Stimulated activated CD8-positive, alpha-beta memory T cell treated with anti-CD3 and anti-CD28 coated beads, Interleukin-4, amount 100 ng/mL, for 4 hours (primary cell): ENCODE measurements around the gene TNRC18.

Source experiments
- DNase-seq, 2 donors: peaks; one replicate each; pipeline ENCODE4 v3.0.0-alpha.2; 2020; ENCODE audit warnings: low read depth in 2 of 2, low spot score in 1 of 2

Gene TNRC18

GRCh38 chr7:5450549-5451327, 27.1 kb upstream of the TNRC18 start:
- no peak for DNase-seq

DNA sequence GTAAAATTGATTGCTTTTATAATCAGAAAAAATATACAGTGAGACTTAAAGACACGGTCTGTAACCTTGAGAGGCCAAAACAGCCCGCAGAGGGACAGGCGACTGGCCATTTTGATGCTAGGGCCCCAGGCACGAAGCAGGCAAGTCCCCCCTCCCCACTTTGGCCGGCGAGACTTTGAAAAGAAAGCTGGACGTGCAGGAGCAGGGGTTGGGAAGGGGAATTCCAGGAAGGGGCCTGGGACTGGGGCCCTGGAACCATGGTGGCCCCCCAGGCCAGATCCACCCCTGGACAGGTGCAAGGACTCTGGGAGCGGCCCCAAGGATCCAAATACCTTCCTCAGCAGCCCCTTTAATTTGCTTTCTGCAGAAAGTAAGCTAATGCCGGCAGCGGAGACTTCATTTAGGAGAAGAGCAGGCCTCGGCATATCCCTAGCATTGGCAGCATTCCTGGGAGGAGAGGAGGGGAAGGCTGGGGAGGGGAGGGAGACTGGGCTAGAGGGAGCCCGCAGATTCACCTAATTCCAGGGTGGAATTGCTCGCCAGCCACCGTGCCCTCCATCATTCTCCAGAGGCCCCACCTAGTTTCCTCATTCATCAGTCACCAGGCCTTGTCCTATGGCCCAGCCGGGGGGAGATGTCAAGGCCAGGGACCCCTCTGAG, 24.9 kb upstream of the TNRC18 start:
- DNase-seq, result no peak

DNA sequence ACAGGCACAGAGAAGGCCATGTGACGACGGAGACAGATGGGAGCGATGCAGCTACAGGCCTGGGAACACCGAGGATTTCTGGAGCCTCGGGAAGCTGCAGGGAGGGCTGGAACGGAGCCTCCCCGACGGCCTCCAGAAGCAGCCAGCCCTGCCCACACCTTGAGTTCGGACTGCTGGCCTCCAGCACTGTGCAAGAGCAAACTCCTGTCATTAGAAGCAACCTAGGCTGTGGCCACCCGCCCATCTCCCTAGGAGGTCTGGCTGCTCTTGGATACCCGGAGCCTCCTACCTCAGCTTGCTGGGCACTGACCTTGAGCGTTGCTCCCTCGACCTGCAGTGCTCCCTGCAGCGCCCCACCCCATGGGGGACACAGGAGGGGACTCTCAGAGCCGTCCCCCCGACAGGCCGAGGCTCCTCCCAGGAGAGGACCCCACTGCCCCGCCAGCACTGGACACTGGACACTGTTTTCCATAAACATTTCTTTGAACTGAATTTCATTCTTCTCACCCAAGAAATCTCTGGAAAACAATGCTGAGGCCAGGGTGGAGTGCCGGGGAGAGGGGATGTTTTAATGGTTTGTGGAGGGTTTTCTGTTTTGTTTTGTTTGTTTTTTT, 22.5 kb upstream of the TNRC18 start:
- DNase-seq, result no peak

DNA sequence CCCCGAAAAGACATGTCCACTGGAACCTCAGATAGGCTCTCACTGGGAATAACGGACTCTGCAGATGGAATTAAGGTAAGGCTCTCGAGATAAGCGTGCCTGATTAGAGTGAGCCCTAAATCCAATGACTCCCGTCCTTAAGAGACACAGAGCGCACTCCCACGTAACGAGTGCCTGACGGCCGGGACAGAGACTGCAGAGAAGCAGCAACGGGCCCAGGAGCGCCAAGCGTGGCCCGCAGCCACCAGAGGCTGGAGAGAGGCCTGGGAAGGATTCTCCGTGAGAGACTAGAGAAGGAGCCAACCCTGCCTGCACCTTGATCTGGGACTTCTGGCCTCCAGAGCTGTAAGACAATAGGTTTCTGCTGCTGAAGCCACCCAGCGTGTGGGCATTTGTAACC, 20.0 kb upstream of the TNRC18 start:
- DNase-seq, result no peak

GRCh38 chr7:5442757-5443305, 19.2 kb upstream of the TNRC18 start:
- DNase-seq, result no peak

GRCh38 chr7:5441840-5442503, 18.3 kb upstream of the TNRC18 start:
- DNase-seq, result no peak

DNA sequence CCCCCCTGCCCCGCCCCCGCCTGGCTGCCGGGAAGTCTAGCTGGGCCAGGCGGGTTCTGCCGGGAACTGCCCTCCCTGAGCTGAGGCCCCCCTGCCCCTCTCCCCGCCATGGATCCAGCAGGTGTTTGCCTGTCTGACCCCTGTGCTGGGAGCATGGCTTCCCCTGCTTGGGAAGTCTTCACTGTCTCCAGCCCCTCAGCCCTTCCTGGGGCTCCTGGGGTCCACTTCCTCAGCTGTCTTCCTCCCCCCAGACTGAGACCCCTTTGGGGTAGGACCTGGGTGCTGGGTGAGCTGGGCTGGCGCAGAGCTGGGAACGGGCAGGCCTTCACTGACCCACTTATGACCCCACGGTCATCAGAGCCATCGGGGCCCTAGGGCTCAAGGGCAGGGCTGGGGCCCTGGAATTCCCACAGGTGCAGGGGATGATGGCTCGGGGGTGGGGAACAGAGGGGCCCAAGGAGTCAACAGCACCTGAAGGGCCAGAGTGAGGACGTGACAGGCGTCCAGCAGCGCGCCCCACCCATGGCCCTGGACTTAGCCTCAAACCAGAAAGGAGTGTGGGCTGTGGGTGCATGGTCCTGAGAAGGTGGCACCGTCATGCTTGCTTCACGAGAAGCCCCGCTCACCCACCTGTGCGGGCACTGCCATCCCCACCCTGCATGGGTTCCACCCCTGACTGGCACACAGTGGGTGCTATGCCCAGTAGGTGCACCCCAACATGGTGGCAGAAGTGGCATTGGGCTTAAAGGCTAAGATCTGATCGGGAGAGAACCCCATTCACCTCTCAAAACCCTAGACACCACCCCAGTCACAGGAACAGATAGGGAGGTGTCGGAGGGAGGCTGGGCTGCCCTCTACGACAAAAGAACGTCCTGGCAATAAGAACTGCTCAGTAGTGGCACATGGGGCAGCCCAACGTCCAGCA, 16.2 kb upstream of the TNRC18 start:
- DNase-seq, result no peak

DNA sequence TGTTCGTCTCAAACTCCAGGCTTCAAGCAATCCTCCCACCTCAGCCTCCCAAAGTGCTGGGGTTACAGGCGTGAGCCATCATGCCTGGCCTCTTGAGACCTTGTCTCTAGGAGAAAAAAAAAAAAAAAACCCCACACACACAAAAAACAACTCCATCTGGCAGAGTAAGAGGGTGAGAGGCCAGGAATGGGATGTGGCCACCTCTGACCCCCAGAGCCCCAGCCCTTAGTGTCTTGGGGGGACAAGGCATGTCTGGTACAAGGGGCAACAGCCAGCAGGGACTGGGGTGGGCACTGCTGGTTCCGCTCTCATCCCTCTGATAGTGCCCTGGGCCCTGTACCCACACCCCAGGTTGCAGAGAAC, 15.6 kb upstream of the TNRC18 start:
- DNase-seq, result no peak

GRCh38 chr7:5437987-5438386, 14.4 kb upstream of the TNRC18 start:
- DNase-seq, result no peak

DNA sequence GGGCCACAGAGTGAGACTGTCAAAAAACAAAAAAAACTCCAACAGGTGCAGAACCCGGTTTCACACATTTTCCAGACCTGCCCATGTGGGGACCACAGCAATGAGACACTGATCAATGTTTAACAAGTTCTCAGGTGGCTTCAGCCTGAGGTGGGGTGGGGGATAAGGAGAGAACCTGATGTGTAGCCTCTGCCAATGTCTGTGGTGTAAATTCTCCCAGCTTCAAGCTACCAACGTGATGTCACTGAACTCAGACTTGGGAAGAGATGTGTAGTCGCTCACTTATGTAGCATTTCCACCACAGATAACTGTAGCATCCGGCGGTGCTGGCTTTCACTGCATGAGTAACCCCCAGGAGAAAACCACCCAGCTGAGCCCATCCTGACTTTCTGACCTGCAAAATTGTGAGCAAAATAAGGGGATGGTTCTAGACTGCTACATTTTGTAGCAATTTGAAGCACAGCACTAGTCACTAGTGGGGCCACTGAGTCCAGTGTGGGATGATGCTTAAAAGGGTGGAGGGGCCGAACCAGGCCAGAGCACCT, 13.8 kb upstream of the TNRC18 start:
- DNase-seq, result no peak

DNA sequence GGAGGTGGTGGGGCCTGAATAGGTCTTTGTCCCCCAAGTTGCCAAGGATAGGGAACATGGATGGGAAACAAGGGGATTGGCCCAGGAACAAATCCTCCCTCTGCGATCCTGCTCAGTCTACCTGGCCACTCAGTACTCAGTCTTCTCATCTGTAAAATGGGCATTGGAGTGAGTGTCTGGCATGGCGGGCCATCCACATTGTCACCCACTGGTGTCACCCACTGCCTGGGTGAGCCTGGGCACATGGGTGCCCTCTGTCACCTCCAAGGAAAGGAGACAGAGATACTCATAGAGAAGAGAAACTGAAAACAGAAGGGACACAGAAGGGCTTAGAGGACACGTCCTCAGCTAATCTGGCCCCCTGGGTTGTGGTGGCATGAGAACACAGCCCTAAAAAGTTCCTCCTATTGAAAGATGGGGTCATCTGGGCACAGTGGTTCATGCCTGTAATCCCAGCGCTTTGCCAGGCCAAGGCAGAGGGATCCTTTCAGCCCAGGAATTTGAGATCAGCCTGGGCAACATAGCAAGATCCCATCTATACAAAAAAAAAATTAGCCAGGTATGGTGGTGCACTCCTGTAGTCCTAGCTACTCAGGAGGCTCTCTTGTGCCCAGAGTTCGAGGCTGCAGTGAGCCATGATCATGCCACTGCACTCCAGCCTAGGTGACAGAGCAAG, 12.5 kb upstream of the TNRC18 start:
- no peak for DNase-seq

DNA sequence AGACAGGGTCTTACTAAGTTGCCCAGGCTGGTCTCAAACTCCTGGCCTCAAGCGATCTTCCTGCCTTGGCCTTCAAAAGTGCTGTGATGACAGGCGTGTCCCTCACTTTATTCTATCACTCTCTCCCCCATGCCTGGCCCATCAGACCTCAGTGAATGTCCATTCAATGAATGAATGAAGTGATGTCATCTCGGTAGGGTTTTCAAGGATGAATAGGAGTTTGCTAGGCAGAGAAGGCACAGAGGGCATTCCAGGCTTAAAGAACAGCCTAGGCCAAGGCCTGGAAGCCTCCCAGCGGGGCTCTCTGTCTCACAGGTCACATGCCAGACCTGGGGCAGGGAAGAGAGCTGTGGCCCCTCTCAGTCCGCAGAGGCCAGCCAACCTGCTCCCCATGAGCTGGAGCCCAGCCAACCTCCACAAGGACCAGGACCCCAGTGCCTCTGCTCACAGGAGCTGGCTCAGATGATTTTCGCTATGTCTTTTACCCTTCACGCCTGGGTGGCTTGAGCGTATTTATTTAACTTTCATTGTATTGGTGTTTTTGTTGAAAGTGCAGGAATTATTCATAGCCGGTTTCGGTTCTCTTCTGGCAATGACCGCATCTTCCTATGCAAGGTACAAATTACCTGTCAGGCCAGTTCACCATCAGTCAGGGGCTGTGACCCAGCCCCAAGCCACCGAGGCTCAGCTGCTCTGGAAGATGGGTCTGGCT, 11.8 kb upstream of the TNRC18 start:
- no peak for DNase-seq

DNA sequence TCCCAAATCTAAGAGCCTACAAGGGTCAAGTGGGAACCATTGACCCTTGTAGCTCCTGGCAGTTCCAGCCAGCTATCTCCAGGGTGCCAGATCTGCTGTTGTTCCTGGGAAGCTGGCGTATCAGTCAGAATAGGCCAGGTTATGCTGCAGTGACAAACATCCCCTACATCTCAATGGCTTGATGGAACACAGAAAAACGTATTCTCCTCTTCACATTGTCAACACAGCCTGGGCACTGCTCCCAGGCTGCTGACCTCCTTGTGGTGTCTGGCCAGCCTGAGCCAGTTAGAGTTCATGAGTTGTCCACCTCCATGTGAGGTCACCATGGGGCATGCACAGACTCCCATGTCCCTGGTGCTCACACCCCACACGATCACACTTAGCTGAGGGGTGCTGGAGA, 9.5 kb upstream of the TNRC18 start:
- DNase-seq, result no peak

GRCh38 chr7:5432691-5433090, 9.1 kb upstream of the TNRC18 start:
- DNase-seq, result no peak

DNA sequence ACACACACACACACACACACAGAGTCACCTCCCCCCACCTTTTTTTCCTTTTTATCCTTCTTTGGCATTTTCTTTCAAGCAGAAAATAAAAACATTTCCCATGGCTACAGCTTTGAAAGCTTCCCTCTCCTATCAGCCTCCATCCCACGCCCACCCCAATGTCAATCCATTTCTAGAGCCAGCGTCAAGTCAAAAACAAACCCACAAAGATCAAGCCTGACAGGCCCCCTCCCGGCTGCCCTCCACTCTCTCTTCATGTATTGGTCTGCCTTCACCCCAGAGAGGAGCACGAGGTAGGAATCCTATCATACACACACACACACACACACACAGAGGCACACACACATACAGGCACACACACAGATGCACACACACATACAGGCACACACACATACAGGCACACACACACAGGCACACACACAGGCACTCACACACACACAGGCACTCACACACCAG, 8.0 kb upstream of the TNRC18 start:
- no peak for DNase-seq

- no peak for DNase-seq
These were observed 6.9 kb upstream of the TNRC18 start for GRCh38 chr7:5430612-5430947.

GRCh38 chr7:5429857-5430611, 6.4 kb upstream of the TNRC18 start:
- DNase-seq, result no peak

GRCh38 chr7:5429253-5429856, 5.7 kb upstream of the TNRC18 start:
- DNase-seq, result no peak
